ENCODE results near the gene RASSF1. TPM values are rescaled to one million over a fixed set of nuclear protein-coding genes. Genes with fewer than 3 reads are reported as not detected.
"Not testable (repeated sequence)": the region's sequence is repeated elsewhere in the genome, so short reads cannot be mapped to it uniquely, and the experiment has no call there.

Gene RASSF1
- polyA plus RNA-seq, 1 donor from 2014 or later = 51.4 TPM

GRCh38 chr3:50314816-50315215, 25.8 kb downstream of the RASSF1 start:
- H3K9me2 ChIP-seq (ENCODE audit: insufficient read depth, low read length) = no peaks in the 10 kb centered on the region
- no peak overlapping the region for H3K4me2 ChIP-seq (ENCODE audit: low read length)
- H3K27me3 ChIP-seq (ENCODE audit: insufficient read depth, low read depth, low read length) = no peaks in the 10 kb centered on the region
- no peak overlapping the region for H3K9ac ChIP-seq (ENCODE audit: low read length)
- no peaks in the 10 kb centered on the region for H3K36me3 ChIP-seq (ENCODE audit: insufficient read depth, low read length)
- peaks cover 13% of the 10 kb centered on the region for H3K79me2 ChIP-seq (replicated peaks; ENCODE audit: insufficient read depth, low read length)
- H2AFZ ChIP-seq (ENCODE audit: low read depth, low read length) = no peak overlapping the region
- H3K9me3 ChIP-seq (ENCODE audit: low read length) = no peaks in the 10 kb centered on the region
- no peaks in the 10 kb centered on the region for H4K20me1 ChIP-seq (ENCODE audit: insufficient read depth)
- no peak overlapping the region for H3K27ac ChIP-seq (ENCODE audit: low read length)
- no peak overlapping the region for H3K4me3 ChIP-seq (ENCODE audit: low read length)
- H3F3A ChIP-seq (ENCODE audit: insufficient read depth, low read length, poor library complexity, severe bottlenecking) = no peaks in the 10 kb centered on the region
- no peak for TF ChIP-seq CTCF (IDR thresholded peaks at IDR 0.05; ENCODE audit: poor library complexity, severe bottlenecking)
- TF ChIP-seq RAD21 (conservative IDR thresholded peaks at IDR 0.05) = no peak
- TF ChIP-seq EZH2 (IDR thresholded peaks at IDR 0.05; ENCODE audit: borderline replicate concordance, insufficient read depth, low read length, poor library complexity, severe bottlenecking) = no peak
- TF ChIP-seq TAF1 (IDR thresholded peaks at IDR 0.05; ENCODE audit: low read depth) = no peak
- no peak for TF ChIP-seq POLR2AphosphoS5 (IDR thresholded peaks at IDR 0.05)
- TF ChIP-seq MXI1 (conservative IDR thresholded peaks at IDR 0.05; ENCODE audit: poor library complexity, severe bottlenecking) = no peak
- TF ChIP-seq REST (IDR thresholded peaks at IDR 0.05; ENCODE audit: borderline replicate concordance) = no peak
- TF ChIP-seq SMC3 (conservative IDR thresholded peaks at IDR 0.05; ENCODE audit: poor library complexity) = no peak
- no peak for TF ChIP-seq EP300 (conservative IDR thresholded peaks at IDR 0.05; ENCODE audit: poor library complexity, severe bottlenecking)

DNA sequence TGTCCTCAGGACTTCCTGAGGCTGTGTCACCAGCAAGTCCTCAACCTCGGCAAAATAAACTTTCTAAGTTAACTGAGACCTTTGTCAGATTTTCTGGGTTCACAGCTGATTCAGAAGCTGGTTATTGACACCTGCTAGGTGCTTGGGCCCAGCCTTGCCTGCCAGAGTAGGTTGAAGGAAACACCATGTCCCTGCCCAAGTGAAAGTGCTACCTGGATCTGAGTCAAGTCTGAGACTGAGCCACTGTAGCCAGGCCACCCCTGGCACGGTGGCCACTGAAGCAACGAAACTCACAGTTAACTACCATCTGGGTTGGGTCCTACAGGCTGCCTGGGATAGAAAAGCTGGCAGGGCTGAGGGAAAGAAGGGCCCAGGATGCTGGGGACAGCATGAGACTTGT, 26.3 kb downstream of the RASSF1 start:
- H2AFZ ChIP-seq (ENCODE audit: low read depth, low read length) = no peak overlapping the region
- no peaks in the 10 kb centered on the region for H3F3A ChIP-seq (ENCODE audit: insufficient read depth, low read length, poor library complexity, severe bottlenecking)
- H3K27me3 ChIP-seq (ENCODE audit: insufficient read depth, low read depth, low read length) = no peaks in the 10 kb centered on the region
- H3K9me2 ChIP-seq (ENCODE audit: insufficient read depth, low read length) = no peaks in the 10 kb centered on the region
- no peaks in the 10 kb centered on the region for H4K20me1 ChIP-seq (ENCODE audit: insufficient read depth)
- no peaks in the 10 kb centered on the region for H3K36me3 ChIP-seq (ENCODE audit: insufficient read depth, low read length)
- no peak overlapping the region for H3K4me2 ChIP-seq (ENCODE audit: low read length)
- H3K27ac ChIP-seq (ENCODE audit: low read length) = no peak overlapping the region
- no peaks in the 10 kb centered on the region for H3K9me3 ChIP-seq (ENCODE audit: low read length)
- no peak overlapping the region for H3K9ac ChIP-seq (ENCODE audit: low read length)
- TF ChIP-seq TAF1 (IDR thresholded peaks at IDR 0.05; ENCODE audit: low read depth) (no peak), SMC3 (conservative IDR thresholded peaks at IDR 0.05; ENCODE audit: poor library complexity) (no peak), MXI1 (conservative IDR thresholded peaks at IDR 0.05; ENCODE audit: poor library complexity, severe bottlenecking) (no peak), RAD21 (conservative IDR thresholded peaks at IDR 0.05) (no peak), CTCF (IDR thresholded peaks at IDR 0.05; ENCODE audit: poor library complexity, severe bottlenecking) (no peak), EP300 (conservative IDR thresholded peaks at IDR 0.05; ENCODE audit: poor library complexity, severe bottlenecking) (no peak), REST (IDR thresholded peaks at IDR 0.05; ENCODE audit: borderline replicate concordance) (no peak), EZH2 (IDR thresholded peaks at IDR 0.05; ENCODE audit: borderline replicate concordance, insufficient read depth, low read length, poor library complexity, severe bottlenecking) (no peak), POLR2AphosphoS5 (IDR thresholded peaks at IDR 0.05) (no peak)
- H3K79me2 ChIP-seq (replicated peaks; ENCODE audit: insufficient read depth, low read length) = peaks cover 8% of the 10 kb centered on the region
- H3K4me3 ChIP-seq (ENCODE audit: low read length) = no peak overlapping the region

DNA sequence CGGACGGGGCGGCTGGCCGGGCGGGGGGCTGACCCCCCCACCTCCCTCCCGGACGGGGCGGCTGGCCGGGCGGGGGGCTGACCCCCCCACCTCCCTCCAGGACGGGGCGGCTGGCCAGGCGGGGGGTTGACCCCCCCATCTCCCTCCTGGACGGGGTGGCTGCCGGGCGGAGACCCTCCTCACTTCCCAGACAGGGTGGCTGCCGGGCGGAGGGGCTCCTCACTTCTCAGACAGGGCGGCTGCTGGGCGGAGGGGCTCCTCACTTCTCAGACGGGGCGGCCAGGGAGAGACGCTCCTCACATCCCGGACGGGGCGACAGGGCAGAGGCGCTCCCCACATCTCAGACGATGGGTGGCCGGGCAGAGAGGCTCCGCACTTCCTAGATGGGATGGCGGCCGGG, 28.6 kb downstream of the RASSF1 start:
- not testable (repeated sequence) for H3K4me2 ChIP-seq (ENCODE audit: low read length); H3K4me3 ChIP-seq (ENCODE audit: low read length); H3K79me2 ChIP-seq (replicated peaks; ENCODE audit: insufficient read depth, low read length); H3K9me2 ChIP-seq (ENCODE audit: insufficient read depth, low read length); H2AFZ ChIP-seq (ENCODE audit: low read depth, low read length); H3K27me3 ChIP-seq (ENCODE audit: insufficient read depth, low read depth, low read length); H3K9ac ChIP-seq (ENCODE audit: low read length); H3K9me3 ChIP-seq (ENCODE audit: low read length); H3K36me3 ChIP-seq (ENCODE audit: insufficient read depth, low read length); H3F3A ChIP-seq (ENCODE audit: insufficient read depth, low read length, poor library complexity, severe bottlenecking); H3K27ac ChIP-seq (ENCODE audit: low read length); H4K20me1 ChIP-seq (ENCODE audit: insufficient read depth)
